GOT3 (cell line): ENCODE results near the gene INPP5D.

Experiments used
- DNase-seq: peaks from one replicate; lab custom pipeline; 2025; ENCODE audit warnings: mixed read lengths; lab: John Stamatoyannopoulos, UW

Gene INPP5D

DNA sequence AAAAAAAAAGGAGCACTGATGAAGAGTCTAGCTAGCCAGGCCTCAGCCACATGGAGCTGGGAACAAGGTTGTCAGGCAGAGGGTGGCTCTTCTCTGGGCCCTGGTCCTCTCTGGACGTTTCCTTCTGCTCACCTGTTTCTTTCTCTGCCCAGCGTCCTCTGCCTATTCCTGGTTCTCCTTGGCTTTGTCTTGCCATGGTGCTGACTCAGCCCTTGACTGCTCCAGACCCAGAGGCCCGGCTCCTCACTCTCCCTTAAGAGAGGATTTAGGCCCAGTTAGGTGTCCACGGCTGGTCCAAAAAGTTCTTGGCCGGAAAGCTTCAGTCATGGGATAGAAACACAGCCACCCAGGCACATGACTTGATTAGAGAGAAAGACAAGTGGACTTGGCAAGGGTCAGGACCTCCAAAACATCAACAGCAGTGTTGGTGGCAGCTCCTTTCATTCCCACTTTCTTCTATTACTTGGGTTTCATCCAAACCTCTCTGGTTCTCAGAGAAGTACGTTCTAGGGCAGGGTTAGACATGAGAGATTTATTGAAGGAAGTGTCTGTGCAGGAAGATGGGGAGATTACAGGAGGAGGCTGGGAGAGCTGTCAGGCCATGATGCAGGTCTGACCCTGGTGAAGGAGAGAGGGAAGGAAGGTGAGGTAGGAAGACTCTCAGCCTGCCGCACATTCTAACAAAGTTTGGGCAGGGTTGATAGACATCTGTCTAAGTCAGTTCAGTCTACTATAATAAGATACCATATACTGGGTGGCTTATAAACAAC, 176.9 kb downstream of the INPP5D start:
- no peak for DNase-seq

DNA sequence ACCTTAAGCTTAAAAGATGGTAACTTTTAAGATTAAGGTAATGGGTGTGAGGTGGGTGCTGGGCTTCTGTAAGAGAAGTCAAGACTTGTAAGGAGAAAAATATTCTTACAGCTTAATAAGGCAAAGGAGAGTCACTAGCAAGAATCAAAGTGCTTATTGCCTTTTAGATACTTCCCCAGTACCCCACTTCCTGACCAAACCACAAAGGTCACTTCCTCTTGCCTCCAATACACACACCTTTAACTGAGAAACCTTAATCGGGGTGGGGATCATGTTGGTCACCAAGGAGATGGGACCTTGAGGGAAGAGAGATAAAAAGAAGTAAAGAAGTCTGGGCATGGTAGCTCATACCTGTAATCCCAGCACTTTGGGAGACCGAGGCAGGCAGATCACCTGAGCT, 180.8 kb downstream of the INPP5D start:
- no peak for DNase-seq

DNA sequence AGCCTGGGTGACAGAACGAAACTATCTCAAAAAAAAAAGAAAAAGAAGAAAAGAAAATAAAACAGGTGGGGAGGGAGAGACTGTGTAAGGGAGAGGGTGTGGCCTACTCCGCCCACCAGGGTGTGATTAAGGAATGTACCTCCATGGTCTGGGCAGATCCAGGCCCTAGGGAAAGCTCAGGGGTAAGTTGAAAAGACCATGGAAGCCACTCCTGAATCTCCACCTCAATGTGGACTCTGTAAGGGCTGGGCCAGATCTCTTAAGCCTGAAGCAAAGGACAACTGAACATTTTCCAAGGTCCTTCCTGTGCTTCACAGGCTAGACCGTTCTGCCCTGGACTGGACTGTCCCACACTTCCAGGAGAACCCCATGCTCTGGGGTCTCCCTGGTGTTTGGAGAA, 181.7 kb downstream of the INPP5D start:
- no peak for DNase-seq

DNA sequence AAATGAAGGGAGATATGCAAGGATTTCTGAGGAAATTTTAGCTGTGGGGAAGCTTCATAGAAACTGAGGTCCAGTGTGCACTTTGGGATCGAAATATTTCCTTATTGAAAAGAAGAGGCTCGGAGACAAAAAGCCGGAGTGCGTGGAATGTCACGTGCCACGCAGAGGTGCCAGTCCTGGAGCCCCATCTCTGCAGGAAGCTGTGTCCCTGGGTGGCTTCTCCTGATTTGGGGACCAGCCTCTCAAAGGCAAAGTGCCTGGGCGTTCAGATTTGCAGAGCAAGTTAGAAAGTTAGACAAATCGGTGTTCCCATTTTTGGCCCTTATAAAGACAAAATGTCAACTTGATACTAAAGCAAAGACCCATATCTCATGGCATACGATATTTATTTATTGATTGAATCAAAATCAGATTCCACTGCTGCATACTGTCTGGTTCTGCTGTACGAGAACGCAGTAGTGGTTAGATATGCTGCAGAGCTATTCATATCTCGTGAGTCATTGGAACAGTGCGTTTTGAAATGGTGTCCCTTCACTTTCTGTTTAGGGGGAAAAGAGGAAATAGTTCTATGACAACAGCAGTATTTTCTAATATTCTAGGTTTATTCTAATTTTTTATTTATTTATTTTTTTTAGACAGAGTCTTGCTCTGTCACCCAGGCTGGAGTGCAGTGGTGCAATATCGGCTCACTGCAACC, 182.2 kb downstream of the INPP5D start:
- no peak for DNase-seq

DNA sequence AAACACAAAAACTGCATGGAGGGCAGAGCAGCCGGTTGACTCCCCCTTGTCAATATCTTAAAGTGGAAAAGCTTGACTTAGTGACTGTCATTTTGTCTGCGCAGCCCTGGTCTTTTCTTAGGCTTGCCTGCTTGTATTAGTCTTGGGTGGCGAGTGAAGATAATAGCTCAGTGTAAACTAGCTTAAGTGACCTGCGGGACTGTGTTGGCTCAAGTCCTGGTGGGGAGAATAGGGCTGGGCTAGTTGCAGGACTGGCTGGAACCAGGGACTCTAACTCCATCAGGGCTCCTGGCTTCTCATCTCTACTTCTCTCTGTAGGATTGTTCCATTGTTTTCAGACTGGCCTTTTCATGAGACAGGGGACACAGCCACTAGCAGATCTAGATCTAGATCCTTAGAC, 183.2 kb downstream of the INPP5D start:
- no peak for DNase-seq

DNA sequence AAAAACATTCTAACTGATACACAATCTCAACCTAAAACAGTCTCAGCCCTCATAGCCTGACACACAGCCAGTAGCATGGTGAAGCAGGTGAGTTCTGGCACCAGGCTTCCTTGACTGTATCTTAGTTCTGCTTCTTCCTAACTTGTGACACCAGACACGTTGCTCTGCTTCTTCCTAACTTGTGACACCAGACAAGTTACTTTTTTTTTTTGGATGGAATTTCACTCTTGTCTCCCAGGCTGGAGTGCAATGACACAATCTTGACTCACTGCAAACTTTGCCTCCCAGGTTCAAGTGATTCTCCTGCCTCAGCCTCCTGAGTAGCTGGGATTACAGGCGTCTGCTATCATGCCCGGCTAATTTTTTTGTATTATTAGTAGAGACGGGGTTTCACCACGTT, 184.7 kb downstream of the INPP5D start:
- DNase-seq, result no peak

DNA sequence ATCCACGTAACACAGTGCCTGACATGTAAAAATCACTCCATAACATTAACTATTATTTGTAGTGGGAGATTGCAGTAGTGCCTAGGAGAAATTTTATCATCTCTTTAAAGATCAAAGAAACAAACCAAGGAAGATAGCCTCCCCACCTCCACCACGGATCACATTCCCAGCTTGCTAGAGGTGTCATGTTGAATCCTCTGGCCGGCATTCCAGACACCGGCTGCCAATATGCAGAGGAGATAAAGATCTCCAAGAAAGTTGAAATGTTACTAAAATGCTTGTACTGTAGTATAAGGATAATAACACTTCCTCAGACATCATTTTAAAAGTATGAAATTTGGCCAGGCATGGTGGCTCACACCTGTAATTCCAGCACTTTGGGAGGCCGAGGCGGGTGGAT, 185.3 kb downstream of the INPP5D start:
- DNase-seq, result no peak

DNA sequence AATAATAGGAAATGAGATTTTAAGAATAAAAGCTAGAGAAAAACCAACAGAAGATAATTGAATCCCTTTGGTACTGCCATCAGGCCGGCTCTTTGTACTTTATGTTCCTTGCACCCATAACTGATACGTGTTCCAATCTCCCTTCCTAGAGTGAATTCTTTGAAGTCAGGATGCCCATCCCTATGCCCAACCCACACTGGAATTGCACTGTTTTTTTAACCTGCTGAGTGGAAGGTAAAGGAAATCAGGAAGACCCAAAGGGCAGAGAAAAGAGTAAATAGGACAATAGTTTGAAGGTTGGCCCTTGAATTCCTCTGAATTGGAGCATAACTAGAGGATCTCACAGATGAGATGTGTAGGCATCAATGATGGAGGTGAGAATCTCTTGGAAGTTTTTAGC, 187.0 kb downstream of the INPP5D start:
- no peak for DNase-seq

DNA sequence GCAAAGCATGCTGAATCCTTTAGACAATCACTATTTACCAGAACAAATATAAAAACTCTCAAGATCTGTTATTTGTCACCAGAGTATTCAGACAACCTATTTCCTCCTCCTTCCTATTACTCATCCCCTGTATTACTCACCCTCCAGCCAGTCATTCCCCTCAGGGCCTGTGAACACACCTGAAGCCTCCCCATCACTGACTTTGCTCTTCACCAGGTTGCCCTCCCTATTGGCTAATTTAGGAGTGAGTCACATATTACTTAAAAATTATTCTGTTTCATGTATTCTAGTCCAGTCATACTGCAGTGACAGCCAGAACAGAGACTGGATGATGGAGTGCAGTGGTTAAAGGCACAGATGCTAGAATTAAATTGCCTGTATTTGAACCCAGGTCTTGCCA, 187.6 kb downstream of the INPP5D start:
- DNase-seq, result no peak

DNA sequence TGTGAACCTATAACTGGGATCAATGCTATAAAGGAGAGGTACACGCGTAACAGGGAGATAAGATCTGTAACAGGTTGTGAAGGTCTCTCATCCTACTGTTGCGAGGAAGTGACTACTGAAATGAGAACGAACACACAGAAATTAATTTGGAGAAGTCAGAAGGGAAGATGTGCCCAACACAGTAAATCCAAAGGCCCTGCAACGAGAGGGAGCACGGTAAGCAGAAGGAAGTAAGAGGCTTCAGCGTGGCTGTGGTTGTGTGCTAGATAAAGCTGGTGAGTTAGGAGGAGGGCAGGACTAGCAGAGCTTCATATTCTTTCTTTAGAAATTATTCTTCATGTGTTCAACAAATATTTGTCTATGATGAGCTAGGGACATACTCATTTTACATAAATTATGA, 188.9 kb downstream of the INPP5D start:
- DNase-seq, result no peak

DNA sequence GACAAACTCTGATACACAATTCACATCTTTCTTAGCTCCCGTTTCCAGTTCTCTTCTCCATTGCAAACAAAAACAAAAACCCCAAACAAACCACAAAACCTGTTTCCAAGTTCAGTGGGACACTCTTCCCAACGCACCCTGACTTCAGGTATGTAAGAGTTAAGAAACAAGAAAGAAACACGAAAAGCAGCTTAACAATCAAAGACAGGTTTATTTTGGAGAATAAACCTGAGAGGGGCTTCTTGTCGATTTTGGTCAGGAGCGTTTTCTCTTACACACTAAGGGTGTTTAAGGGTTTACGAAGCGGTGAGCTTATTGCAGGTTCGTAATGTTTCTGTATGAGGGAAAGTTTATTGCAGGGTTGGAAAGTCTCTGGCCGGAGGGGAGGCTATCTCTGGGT, 190.4 kb downstream of the INPP5D start:
- no peak for DNase-seq

DNA sequence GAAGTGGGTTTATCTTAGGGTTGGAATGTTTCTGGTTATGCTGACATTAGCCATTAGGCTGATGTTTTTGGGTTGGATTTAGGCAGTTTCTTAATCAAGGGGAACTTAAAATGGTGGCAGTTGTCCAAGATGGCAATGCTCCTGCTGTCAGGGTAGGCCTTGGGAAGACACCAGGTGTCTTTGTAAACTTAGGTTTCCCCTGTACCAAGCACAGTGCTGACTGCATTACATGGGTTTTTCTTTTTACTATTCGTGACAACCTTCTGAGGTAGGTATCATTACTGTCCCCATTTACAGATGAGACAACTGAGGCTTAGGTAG, 190.8 kb downstream of the INPP5D start:
- DNase-seq, result no peak

DNA sequence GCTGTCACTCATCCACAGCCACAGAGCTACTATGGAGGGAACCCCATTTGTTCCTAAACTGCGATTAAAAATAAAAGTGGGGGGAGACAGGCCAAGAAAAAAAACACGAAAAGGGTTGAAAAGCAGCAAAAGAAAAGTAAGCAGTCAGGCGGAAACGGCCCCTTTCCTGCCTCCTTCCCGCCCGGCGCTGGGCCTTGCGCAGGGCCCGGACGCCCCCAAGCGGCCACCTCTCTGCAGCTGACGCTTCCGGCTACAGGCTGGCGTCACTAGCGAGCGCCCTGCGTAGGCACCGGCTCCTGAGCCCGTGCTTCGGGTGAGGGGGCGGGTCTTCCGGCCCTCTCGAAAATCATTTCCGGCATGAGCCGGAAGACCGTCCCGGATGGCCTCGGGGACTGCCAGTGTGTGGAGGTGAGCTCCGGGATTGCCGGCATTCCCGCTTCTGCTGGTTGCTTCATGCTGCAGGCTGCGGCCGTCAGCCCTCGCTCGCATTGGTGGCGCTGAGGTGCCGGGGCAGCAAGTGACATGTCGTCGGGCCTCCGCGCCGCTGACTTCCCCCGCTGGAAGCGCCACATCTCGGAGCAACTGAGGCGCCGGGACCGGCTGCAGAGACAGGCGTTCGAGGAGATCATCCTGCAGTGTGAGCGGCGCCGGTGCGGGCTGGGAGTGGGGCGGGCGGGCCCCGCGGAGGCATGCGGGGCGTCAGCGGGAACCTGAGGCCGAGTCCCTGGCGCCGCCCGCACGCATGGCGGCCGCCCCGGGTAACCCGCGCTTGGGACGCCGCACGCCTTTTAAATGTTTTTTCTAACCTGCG, 191.4 kb downstream of the INPP5D start, which contains the start of gene ATG16L1:
Gene ATG16L1 (plus strand): TSS at position 368 of the 811 bp plus-strand sequence. CDS start 155 bp downstream, at position 523.
- DNase-seq, result peak; percentile 92

DNA sequence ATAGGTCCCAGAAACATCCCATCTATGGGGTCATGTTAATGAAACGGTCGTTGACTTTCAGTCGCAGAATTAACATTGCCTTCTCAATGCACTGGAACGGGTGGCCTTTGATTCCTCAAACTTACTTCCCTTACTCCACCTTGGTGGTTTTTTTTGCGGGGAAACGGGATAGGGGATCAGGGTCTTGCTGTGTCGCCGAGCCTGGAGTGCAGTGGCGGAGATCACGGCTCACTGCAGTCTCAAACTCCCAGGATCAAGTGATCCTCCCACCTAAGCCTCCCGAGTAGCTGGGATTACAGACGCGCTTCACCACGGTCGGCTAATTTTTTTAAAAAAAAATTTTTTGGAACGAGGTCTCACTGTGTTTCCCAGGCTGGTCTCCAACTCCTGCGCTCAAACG, 192.1 kb downstream of the INPP5D start:
- DNase-seq, result no peak

DNA sequence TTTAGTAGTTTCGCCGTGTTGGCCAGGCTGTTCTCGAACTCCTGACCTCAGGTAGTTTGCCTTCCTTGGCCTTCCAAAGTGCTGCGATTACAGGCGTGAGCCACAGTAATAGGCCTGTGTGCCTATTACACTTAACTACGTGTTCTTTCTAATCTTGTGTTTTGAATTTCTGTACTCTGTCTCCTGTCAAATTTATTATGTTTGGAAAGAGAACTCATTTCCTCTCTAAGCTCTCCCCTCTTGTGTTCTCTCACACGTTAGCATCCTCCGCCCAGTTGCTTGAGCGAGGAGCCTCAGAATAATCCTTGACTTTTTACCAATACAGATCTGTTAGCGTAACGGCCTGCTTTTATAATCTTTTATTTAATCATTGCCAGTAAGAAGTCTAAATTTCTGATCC, 195.0 kb downstream of the INPP5D start:
- DNase-seq, result no peak

DNA sequence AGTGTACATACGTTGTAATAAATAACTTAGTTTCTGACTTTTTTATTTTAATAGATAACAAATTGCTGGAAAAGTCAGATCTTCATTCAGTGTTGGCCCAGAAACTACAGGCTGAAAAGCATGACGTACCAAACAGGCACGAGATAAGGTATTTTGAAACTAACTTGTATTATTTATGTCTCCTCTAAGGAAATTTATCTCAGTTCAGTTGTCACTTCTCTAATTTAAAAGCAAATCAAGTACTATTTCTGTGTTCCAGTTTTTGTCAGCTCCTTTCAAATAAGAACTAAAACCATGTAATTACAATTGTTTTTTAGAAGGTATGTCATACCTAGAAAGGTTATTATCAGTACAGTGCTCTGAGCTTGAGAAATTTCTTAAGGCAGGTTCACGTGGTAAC, 195.9 kb downstream of the INPP5D start:
- no peak for DNase-seq
